HG02798 (cell line): Measurements from ENCODE around the gene SGSH.

Experiments
- ATAC-seq: cut with Tn5 transposase; IDR thresholded peaks from one replicate; pipeline ENCODE4 v1.9.1; 2021; ENCODE audit warnings: mild to moderate bottlenecking; ENCODE audit not compliant: unreplicated experiment, poor library complexity

SGSH gene

GRCh38 chr17:80229011-80229410 is 8.9 kb upstream of the SGSH start:
- ATAC-seq, result no peak

- ATAC-seq, result no peak
Measured at GRCh38 chr17:80228477-80228876, 8.3 kb upstream of the SGSH start.

- ATAC-seq, result no peak
Measured at GRCh38 chr17:80227666-80228065, 7.5 kb upstream of the SGSH start.

GRCh38 chr17:80227156-80227555 is 7.0 kb upstream of the SGSH start:
- ATAC-seq, result no peak

DNA sequence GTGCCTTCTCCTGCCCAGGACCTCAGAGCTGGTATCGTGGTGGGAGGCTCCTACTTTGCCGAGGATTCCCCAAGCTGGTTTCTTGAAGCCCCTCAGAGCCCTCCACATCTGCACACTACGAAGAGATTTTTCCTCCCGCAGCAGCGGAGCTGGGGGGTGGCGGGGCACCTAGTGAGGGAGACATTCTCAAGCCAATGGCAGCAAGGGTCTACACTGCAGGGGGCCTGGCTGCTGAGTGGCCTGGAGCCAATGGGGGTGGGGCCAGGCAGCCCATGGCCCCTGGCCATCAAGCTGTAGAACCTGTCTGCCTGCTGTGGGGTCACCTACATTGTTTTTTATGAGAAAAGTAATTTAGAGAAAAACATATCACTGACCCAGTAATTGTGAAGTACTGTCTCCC is 5.1 kb upstream of the SGSH start:
- ATAC-seq, result no peak

DNA sequence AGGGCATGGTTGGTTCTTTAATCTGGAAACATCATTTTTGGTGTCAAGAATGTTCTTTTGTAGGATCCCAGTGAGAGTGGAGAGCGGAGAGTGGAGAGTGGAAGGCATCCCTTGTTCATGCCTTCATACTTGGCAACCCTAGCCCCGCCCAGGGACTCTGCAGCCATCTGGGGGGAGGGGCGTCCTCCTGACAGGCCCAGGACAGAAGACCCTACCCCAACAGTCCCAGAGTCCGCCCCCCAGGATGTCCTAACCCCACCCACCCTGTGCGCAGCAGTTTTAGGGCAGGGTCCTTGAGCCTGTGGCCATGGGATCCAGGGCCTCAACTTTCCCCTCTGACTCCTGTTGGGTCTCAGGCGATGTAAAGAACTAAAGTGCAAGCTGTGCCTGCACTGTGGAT is 4.5 kb upstream of the SGSH start:
- no peak for ATAC-seq

DNA sequence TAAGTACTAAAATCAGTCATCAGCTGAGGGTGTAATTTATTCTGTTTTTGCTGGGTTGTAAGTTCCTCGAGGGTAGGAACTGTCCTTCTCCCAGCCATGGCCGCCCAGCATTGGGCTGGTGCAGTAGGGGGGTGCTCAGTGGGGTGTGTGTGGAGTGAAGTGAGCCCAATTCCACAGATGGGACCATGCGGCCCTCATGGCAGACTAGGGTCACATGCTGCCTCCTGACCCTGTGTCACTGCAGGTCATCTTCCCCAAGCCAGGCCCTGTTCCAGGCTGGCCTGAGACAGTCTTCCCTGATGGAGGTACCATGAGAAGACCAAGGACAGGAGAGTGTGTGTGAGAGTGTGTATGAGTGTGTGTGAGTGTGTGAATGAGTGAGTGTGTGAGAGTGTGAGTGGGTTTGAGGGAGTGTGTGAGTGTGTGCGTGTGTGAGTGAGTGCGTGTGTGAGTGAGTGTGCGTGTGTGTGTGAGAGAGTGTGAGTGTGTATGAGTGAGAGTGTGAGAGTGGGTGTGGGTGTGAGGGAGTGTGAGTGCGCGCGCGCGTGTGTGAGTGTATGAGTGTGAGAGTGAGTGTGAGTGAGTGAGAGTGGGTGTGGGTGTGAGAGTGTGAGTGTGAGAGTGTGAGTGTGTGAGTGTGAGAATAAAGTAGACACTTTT is 3.8 kb upstream of the SGSH start:
- no peak for ATAC-seq

GRCh38 chr17:80223142-80223815 is 3.1 kb upstream of the SGSH start:
- no peak for ATAC-seq

GRCh38 chr17:80222376-80223141 is 2.4 kb upstream of the SGSH start:
- ATAC-seq, result no peak

DNA sequence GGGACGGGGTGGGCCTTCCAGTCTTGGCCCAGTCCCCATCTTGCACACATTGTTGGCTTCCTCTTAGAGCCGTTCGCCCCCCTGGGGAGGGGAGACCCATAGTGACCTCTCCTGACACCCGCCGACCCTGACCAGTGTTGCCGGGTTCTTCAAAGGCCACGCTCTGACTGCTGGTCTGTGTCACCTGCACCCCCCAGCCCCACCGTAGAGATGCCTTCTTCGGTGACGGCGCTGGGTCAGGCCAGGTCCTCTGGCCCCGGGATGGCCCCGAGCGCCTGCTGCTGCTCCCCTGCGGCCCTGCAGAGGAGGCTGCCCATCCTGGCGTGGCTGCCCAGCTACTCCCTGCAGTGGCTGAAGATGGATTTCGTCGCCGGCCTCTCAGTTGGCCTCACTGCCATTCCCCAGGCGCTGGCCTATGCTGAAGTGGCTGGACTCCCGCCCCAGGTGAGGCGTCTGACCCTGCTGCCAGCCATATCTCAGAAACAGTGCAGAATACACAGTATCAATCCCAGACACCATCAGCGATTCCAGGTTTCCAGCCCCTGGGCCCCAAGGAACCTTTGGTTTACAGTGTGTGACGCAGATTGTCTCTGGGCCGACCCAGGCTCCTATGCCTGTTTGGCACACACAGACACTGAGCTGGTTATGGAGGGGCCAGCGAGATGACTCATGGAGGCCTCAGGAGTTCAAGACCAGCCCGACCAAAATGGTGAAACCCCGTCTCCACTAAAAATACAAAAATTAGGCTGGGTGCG is 1.4 kb upstream of the SGSH start:
- no peak for ATAC-seq

DNA sequence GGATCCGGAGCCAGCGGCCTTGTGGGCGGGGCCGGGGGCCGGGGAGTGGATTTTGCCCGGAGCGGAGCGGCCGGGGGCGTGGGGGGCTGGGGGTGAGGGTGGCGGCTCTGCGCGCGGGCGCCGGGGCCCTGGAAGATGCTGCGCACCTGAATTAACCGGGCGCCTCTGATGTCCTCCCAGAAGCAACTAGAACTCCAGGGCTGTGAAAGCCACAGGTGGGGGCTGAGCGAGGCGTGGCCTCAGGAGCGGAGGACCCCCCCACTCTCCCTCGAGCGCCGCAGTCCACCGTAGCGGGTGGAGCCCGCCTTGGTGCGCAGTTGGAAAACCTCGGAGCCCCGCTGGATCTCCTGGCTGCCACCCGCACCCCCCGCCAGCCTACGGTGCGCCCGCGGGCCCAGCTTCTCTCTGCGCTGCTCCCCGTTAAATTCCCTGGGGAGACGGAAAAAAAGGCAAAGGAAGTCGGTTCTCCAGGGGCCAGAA is 643 bp upstream of the SGSH start:
- ATAC-seq, result no peak

DNA sequence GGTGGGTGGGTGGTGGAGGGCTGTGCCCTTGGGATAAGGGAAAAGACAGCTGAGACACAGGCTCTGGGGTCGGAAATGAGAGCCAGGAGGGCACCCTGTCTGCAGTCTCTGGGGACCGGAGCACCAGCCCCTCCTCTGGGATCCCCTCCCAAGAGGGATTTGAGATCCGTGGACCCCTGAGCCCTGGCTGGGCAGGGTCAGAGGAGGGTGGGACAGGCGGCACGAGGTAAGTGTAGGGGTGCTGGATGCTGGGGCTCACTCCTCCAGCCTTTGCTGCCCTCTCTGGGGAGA is 425 bp downstream of the SGSH start:
- ATAC-seq, result peak; percentile 21

DNA sequence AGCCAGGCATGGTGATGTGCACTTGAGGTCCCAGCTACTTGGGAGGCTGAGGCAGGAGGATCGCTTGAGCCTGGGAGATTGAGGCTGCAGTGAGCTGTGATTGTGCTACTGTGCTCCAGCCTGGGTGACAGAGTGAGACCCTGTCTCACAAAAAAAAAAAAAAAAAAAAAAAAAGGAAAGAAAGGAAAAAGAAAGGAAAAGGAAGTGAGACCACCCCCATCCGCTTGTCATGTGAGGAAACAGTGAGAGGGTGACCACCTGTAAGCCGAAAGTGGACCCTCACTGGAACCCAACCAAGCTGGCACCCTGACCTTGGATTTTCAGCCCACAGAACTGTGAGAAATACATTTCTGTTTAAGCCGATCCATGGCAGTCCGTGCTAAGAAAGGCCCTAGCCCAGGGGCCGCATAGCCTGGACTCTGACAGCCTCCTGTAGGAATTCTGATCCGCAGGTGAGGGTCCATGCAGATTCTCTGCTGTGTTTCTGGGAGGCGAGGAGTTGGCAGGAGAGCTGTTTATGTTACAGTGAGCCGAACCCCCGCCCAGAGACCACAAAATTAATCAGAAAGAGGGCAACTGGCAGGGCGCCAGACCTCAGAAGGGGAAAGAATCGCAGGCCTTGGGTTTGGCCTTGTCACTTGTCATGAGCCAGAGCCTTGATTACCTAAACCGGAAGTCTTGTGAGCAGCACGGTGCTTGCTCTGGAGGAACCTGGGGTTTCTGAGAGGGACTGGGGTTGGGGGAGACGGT is 945 bp downstream of the SGSH start:
- peak; percentile 42 for ATAC-seq

GRCh38 chr17:80218391-80218790 is 1.7 kb downstream of the SGSH start:
- no peak for ATAC-seq

- no peak for ATAC-seq
Measured at GRCh38 chr17:80217703-80218362, 2.3 kb downstream of the SGSH start.

GRCh38 chr17:80216473-80217456 is 3.4 kb downstream of the SGSH start:
- ATAC-seq, result no peak

DNA sequence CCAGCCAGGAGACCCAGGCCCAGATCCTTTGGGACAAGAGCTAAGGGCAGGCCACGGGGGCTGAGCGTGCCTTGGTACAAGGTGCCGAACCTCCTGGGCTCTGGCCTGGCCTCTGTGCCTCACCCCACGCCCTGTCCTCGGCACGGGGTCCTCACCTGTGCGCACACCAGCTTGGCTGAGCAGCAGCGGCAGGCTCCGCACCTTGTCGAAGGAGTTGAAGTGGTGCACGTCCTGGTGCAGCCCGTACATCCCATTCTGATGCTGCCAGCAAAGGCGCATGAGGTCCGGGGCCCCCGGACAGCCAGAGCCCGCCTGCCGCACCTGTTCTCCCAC is 5.3 kb downstream of the SGSH start:
- no peak for ATAC-seq

DNA sequence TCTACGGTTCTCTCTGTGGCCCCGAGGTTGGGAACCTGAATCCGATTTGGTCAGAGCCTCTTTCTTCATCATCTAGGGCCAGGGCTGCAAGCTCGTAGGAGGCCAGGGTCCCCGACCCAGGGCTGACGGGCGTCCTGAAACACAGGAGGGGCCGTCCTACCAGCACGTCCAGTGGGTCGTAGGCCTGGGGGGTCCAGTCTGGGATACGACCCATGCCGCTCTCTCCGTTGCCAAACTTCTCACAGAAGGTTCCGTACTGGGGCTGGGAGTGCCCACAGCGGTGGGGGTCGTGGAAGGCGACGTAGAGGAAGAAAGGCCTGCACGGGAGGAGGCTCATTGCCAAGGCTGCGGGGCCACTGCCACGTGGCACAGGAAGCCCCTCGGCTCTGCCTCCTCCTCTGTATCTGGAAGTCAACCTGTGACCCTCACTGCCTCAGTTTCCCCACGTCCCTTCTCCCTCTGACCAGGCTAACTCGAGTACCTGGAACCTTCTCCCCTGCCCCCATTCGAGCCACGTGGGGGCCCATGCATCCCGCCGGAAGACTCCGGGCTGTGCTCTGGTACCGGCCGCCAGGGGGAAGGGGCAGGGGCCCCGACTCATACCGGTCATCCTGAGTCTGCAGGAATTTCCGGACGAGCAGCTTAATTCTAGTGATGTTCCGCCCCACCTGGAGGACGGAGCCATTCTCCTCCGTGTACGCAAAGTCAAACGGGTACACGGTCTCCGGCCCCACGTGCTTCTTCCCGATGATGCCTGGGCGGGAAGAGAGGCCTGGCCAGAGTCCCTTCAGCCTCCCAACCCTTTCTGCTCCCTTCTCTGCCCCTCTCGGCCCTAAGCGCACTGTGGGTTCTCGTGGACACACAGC is 5.9 kb downstream of the SGSH start:
- ATAC-seq, result no peak
